NCI-H1436 treated with DMSO at 0.1 percent for 48 hours (cell line): Measurements from ENCODE around the gene ADAMTS7.
"Not testable (repeated sequence)": the region's sequence is repeated elsewhere in the genome, so short reads cannot be mapped to it uniquely, and the experiment has no call there.

Source experiments
- DNase-seq: peaks from one replicate; lab custom pipeline; 2025; lab: John Stamatoyannopoulos, UW

ADAMTS7 gene

GRCh38 chr15:78782402-78782801 is 28.9 kb downstream of the ADAMTS7 start:
- DNase-seq, result not testable (repeated sequence)

DNA sequence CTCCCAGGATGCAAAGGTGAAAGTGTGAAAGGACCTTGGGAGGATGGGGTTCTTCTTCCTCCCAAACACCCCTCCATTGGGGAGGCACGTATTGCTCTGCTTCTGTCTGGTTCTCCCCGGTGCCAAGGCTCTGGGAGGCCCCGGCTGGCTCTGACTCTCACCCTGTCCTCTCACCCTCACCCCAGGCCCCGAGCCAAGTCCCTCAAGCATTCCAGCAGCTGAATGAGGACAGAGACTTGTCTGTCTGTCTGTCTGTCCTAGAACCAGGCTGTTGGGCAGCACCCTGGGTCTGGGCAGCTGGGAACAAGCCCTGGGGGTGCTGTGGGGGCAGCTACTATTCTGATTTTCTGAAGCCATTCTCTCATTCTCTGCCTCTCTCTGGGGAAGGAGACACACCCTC is 29.9 kb downstream of the ADAMTS7 start:
- not testable (repeated sequence) for DNase-seq

DNA sequence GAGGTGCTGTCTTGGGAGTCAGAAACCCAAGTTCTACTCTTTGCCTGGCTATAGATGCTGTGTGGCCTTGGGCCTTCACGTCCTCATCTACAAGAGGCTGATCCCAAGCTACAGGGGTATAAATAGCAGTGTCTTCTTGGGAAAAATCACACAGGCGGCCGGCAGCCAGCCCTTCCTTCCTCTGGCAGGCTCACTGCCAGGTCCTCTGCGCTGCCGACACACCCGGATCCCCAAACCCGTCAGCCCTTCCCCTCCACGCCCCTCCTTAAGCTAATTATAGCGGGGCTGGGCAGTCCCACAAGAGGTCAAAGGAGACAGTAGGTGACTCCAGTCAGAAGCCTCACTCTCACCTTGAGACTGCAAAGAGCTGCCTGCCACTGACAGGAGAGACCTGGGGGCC is 31.3 kb downstream of the ADAMTS7 start:
- not testable (repeated sequence) for DNase-seq

- DNase-seq, result not testable (repeated sequence)
These were observed 32.0 kb downstream of the ADAMTS7 start for GRCh38 chr15:78779176-78779785.

DNA sequence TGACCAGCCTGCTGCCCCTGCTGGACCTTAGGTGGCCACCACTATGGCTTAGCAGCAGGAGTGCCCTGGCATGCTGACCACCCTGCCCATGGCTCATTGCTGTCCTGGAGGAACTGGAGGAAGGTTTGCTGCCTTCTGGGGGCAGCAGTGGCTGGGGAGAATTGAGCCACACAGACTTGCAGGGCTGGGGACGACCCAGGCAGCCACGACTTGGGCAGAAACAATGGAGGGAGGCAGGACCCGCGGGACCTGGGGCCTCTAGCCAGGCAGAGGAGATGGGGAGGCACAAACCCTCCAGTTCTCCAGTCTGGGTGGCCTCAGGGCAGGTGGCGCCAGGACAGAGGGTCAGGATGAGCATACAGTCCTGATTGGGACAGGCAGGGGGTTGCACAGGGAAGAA is 32.8 kb downstream of the ADAMTS7 start:
- DNase-seq, result no peak

DNA sequence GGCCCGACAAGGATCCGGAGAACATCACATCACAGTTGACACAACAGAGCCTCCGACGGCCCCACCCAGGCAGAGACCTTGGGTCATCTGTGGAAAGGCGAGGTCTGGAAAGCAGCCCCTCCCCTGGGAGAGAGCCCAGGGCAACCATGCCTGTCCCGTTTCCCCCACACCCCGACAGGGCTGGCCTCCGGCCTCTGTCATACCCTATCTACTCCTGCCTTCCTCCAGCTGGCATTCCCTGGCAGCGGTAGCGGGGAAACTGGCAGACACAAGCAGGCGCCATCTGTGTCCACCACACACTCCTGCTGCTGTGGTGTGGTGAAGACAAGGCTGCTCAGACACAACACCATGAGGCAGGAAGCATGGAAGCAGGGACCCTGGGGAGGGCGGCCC is 33.3 kb downstream of the ADAMTS7 start:
- not testable (repeated sequence) for DNase-seq

DNA sequence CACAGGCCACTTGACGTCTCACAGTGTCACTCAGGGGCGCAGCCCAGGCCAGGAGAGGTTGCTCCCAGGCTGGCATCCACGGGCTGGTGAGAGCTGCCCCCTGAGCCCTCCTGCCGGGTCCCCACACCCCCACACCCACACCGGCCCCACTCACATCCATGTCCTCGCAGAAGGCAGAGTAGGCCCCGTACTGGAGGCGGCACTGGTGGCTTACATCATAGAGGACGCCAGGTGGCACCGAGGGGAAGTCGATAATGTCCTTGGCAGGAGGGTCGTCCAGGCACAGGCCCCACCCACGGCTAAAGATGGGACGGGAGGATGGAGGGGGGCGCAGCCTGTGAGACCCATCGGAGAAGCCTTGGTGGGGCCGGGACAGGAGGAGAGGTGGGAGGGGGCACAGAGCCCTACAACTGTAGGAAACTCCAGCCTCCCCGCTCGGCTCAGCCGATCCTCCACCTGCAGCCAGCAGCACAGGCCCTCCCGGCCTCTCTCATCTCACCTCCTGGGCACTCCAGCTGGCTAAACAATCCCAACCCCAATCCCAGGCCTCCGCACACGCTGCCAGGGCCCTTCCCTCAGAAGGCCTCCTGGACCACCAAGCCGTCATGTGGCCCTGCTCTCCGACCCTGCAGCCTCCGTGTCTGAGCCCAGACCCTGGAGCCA is 33.8 kb downstream of the ADAMTS7 start:
- not testable (repeated sequence) for DNase-seq

GRCh38 chr15:78776046-78776925 is 35.0 kb downstream of the ADAMTS7 start:
- not testable (repeated sequence) for DNase-seq

- DNase-seq, result no peak
These were observed 35.8 kb downstream of the ADAMTS7 start for GRCh38 chr15:78775472-78775871.

- not testable (repeated sequence) for DNase-seq
These were observed 36.7 kb downstream of the ADAMTS7 start for GRCh38 chr15:78774451-78774990.

DNA sequence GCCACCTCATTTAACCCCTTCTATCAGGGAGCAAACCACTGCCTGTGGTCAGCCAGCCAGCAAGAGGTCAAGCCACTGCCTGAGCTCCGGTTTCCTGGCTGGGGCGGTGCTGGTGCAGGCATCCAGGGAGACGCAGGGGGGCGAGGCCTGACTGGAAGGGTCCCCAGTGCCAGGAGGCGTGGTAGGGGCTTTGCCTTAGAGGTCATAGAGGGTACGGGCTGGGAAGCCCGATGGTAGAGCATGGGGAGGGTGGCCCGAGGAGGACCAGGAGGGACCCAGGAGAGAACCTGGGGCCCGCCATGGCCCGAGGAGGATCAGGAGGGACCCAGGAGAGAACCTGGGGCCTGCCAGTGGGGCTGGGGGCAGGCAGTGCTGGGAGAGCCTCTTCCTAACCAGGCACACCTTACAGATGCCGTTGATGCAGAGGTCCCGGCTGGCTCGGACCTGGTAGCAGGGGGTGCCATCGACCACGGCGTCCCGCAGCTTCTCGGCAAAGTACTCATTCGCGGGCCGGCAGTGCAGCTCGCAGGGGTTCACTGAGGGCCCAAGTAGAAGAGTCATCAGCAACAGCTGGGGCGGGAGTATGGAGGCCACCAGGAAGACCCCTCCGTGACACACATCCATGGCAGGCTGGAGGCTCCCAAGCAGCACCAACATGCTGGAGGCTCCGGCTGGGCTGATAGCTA is 37.4 kb downstream of the ADAMTS7 start:
- DNase-seq, result not testable (repeated sequence)

DNA sequence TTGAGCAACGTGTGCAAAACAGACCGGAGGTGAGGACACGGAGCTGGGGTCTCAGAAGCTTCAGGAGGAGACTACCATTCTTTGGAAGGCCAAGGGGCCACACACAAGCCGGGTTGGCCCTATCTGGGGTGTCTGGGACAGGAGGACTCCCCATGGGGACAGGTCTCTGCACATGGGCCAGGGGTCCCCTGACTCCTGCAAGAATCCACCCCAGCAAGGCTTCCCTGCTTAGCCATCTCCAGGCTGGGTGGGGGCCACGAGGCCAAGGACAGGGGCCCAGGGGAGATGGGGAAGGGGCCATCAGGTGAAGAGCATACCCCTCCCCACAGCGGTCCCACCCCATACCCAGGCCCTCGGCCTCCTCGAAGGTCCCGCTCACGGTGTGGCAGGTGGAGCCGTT is 38.5 kb downstream of the ADAMTS7 start:
- no peak for DNase-seq

GRCh38 chr15:78771436-78772000 is 39.7 kb downstream of the ADAMTS7 start:
- DNase-seq, result not testable (repeated sequence)

DNA sequence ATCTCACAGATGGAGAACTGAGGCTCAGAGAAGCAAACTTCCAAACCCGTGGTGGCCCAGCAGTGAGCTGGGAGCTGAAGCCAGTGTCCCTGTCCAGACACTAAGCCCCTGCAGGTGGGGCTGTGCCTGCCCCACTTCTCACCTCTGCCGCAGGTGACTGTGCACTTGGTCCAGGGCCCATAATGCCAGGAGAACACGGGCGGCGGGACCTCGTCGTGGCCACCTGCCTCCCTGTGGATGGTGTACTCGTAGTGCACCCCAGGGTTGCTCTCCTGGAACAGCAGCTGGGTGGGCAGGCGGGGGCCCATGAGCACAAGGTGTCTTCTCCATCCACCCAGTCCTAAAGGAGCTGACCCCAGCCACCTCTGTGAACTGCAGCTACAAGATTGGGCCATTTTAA is 40.2 kb downstream of the ADAMTS7 start:
- DNase-seq, result not testable (repeated sequence)

DNA sequence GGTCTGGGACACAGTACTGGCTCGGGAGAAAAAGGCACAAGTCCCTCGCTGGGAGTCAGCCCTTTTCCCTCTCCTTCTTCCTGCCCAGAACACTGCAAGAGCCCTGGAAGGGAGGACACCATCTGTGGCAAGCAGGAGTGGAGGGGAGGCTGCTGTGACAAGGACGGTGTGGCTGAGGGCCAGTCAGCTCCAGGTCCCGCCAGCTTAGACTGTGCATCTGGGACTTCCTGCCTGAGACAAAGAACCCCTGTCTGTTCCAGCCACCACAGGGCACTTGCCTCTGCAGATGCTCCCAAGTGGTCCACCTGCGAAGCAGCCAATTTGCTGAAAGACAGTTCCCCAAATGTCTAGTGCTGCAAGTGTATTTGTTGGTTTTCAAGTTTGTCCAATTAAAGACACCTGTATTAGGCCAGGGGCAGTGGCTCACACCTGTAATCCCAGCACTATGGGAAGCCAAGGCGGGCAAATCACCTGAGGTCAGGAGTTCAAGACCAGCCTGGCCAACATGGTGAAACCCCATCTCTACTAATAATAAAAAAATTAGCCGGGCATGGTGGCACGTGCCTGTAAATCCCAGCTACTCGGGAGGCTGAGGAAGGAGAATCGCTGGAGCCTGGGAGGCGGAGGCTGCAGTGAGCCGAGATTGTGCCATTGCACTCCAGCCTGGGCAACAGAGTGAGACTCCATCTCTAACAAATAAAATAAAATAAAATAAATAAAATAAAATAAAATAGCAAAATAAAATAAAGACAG is 41.6 kb downstream of the ADAMTS7 start:
- not testable (repeated sequence) for DNase-seq

DNA sequence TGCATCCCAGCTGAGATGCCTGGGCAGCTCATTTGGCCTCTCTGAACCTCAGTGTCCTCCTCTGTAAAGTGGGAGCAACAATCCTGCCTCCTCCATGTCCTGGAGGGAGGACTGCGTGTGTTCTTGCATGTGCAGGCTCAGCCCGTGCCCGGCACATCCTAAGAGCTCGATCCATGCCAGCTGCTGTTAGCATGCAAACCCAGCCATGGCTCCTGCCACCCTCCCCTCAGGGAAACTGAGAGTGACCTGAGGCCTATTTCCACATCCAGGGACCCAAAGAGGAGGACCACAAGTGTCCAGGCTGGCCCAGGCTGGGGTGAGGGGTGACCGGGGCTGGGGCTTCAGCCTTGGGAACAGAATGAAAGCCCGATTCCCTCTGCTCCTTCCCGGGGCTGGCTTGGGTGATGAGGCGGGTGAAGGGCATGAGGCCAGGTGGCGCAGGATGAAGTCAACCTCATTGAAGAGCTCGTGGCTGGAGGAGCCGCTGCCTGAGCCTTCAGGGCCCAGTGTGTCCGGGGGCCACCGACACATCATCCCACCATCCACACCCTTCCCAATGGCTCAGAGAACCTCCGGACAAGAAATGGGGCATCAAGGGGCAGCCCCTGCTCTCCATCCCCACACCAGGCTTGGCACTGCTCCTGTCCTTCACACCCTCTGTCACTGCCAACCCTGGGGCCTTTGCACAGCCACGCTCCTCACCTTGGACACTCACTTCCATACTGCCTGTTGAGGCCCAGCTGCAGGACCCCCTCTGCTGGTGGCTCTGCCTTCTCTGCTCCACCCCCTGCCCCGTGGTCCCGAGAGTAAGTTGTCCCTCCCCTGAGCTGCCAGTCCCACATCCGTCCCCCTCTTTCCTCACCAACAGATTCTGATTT is 42.5 kb downstream of the ADAMTS7 start:
- no peak for DNase-seq

DNA sequence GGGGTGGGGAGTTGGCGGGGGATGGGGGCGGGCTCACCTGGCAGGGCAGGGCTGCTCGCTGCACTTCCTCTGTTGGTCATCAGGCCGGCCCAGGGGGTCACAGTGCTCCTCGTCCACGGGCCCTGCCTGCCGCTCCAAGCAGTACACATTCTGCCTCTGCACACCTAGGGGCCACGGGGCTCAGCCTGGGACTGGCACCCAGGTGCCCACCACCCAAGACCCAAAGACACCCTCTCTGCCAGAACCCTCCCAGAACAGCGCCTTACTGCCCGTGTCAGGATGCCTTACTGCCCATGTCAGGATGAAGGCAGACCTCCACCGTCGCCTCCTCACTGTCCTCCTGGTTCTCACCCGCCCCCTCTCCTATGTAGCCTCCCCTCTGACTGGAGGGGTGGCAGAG is 43.2 kb downstream of the ADAMTS7 start:
- DNase-seq, result no peak

DNA sequence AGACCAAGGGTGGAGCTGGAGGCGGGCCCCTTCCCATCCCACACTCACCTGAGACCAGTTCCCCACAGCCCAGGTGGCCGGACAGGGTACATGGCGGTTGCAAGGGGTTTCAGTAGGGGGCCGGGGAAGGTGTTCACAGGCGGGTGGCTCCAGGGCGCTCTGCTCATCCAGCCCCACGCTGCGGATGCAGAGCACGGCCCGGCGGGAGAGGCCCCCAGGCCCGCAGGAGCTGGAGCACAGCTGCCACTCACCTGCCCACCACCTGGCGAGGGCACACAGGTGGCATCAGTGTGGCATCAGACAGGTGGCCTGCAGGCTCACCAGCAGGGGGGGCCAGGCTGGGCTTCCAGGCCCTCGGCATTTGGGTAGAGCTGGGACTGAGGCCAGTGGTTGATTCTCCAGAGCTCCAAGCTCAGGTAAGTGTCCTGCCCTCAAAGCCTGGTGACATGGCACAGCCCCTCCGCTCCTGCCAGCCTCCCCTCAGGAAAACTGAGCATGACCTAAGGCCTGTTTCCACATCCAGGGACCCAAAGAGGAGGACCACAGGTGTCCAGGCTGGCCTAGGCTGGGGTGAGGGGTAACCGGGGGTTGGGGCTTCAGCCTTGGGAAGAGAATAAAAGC is 43.8 kb downstream of the ADAMTS7 start:
- DNase-seq, result no peak

- DNase-seq, result not testable (repeated sequence)
These were observed 44.6 kb downstream of the ADAMTS7 start for GRCh38 chr15:78766641-78767071.
